SU-DHL-6 (cell line): Measurements from ENCODE around the gene ABCB9.
"Not testable (repeated sequence)": the region's sequence is repeated elsewhere in the genome, so short reads cannot be mapped to it uniquely, and the experiment has no call there.

Experiments
- H2AFZ ChIP-seq: fragments of 200-600 bp; sonication (generic); 2 replicates; pipeline ENCODE4 v1.6.1; 2014; ENCODE audit warnings: low read depth, mild to moderate bottlenecking, moderate library complexity, mixed read lengths, antibody characterized with exemption, low read length; ENCODE audit not compliant: severe bottlenecking
- H3F3A ChIP-seq: fragments of 200-600 bp; shearing (Covaris generic); 2 replicates; pipeline ENCODE4 v1.6.0; 2016; ENCODE audit warnings: antibody characterized with exemption, mild to moderate bottlenecking; ENCODE audit not compliant: insufficient read depth
- H3K27ac ChIP-seq: fragments of 200-600 bp; sonication (generic); 2 replicates; pipeline ENCODE4 v1.5.1; 2016; ENCODE audit warnings: low read depth, mild to moderate bottlenecking, low read length, moderate library complexity, mixed read lengths
- H3K27me3 ChIP-seq: fragments of 200-600 bp; sonication (generic), shearing (Covaris generic); 2 replicates; pipeline ENCODE4 v1.6.0; 2014; ENCODE audit warnings: mild to moderate bottlenecking, low read length
- H3K36me3 ChIP-seq: fragments of 200-600 bp; sonication (generic); 2 replicates; pipeline ENCODE4 v1.6.1; 2014; ENCODE audit warnings: mild to moderate bottlenecking, low read length, mixed read lengths
- H3K4me2 ChIP-seq: fragments of 300-600, 200-600 bp; shearing (Covaris generic), sonication (generic); 2 replicates; pipeline ENCODE4 v1.6.0; 2014; ENCODE audit warnings: low read length, low read depth, mild to moderate bottlenecking; ENCODE audit not compliant: poor library complexity, severe bottlenecking
- H3K4me3 ChIP-seq: fragments of 200-600 bp; sonication (generic); 2 replicates; pipeline ENCODE4 v1.5.1; 2014; ENCODE audit warnings: antibody characterized with exemption, low read length, mild to moderate bottlenecking, mixed read lengths; ENCODE audit not compliant: insufficient read depth, poor library complexity, severe bottlenecking
- H3K79me2 ChIP-seq: fragments of 200-600 bp; sonication (generic); 2 replicates; pipeline ENCODE4 v1.6.1; 2014; ENCODE audit warnings: mild to moderate bottlenecking, low read length, moderate library complexity; ENCODE audit not compliant: insufficient read depth
- H3K9ac ChIP-seq: fragments of 200-600 bp; sonication (generic); 2 replicates; pipeline ENCODE4 v1.7.0; 2014; ENCODE audit warnings: mild to moderate bottlenecking, low read length
- H3K9me2 ChIP-seq: fragments of 200-600 bp; sonication (generic); replicated peaks from 2 replicates; pipeline ENCODE4 v1.6.1; 2014; ENCODE audit warnings: low read length; ENCODE audit not compliant: insufficient read depth
- H3K9me3 ChIP-seq: fragments of 200-600 bp; sonication (generic); 2 replicates; pipeline ENCODE4 v1.6.1; 2014; ENCODE audit warnings: low read length, mixed read lengths; ENCODE audit not compliant: insufficient read depth
- H4K20me1 ChIP-seq: fragments of 200-600 bp; sonication (generic); 2 replicates; pipeline ENCODE4 v1.6.1; 2014; ENCODE audit warnings: low read depth, mild to moderate bottlenecking, antibody characterized with exemption, low read length, moderate library complexity, mixed read lengths
- CTCF ChIP-seq: fragments of 200-600 bp; sonication (generic); IDR thresholded peaks from one replicate; pipeline ENCODE4 v1.5.1; 2017; ENCODE audit warnings: antibody characterized with exemption, mild to moderate bottlenecking, low read length, moderate library complexity; ENCODE audit not compliant: insufficient read depth, poor library complexity, severe bottlenecking
- EZH2phosphoT487 ChIP-seq: fragments of 200-600 bp; sonication (generic), shearing (Covaris generic); conservative IDR thresholded peaks from 2 replicates; pipeline ENCODE4 v1.6.1; 2018; ENCODE audit warnings: mild to moderate bottlenecking, antibody characterized with exemption, low read length, moderate library complexity, mixed read lengths

ABCB9 gene

GRCh38 chr12:122944605-122945592 lies 21.4 kb downstream of the ABCB9 start:
- no peaks in the 10 kb centered on the region for H3K79me2 ChIP-seq
- H3K27ac ChIP-seq: no peak overlapping the region
- no peaks in the 10 kb centered on the region for H3K9me2 ChIP-seq
- H3K9me3 ChIP-seq: no peaks in the 10 kb centered on the region
- H2AFZ ChIP-seq: no peak overlapping the region
- no peak overlapping the region for H3K4me2 ChIP-seq
- no peaks in the 10 kb centered on the region for H4K20me1 ChIP-seq
- H3K9ac ChIP-seq: no peak overlapping the region
- TF ChIP-seq CTCF (no peak), EZH2phosphoT487 (no peak)
- no peaks in the 10 kb centered on the region for H3K36me3 ChIP-seq
- no peak overlapping the region for H3K4me3 ChIP-seq
- no peaks in the 10 kb centered on the region for H3F3A ChIP-seq
- no peaks in the 10 kb centered on the region for H3K27me3 ChIP-seq

GRCh38 chr12:122943196-122943595 lies 23.1 kb downstream of the ABCB9 start:
- Histone ChIP-seq H3K36me3 (no peaks in the 10 kb centered on the region), H2AFZ (no peak overlapping the region), H3F3A (no peaks in the 10 kb centered on the region), H3K4me2 (no peak overlapping the region), H3K9ac (no peak overlapping the region), H3K79me2 (no peaks in the 10 kb centered on the region), H3K27ac (no peak overlapping the region), H3K4me3 (no peak overlapping the region), H3K9me2 (no peaks in the 10 kb centered on the region), H4K20me1 (no peaks in the 10 kb centered on the region), H3K27me3 (no peaks in the 10 kb centered on the region), H3K9me3 (no peaks in the 10 kb centered on the region)
- TF ChIP-seq CTCF (no peak), EZH2phosphoT487 (no peak)

- Histone ChIP-seq H3K9me2 (no peaks in the 10 kb centered on the region), H2AFZ (no peak overlapping the region), H3K79me2 (no peaks in the 10 kb centered on the region), H3K27me3 (no peaks in the 10 kb centered on the region), H3K27ac (no peak overlapping the region), H3K36me3 (no peaks in the 10 kb centered on the region), H3K4me2 (no peak overlapping the region), H4K20me1 (no peaks in the 10 kb centered on the region), H3K9me3 (no peaks in the 10 kb centered on the region), H3K9ac (no peak overlapping the region), H3K4me3 (no peak overlapping the region), H3F3A (no peaks in the 10 kb centered on the region)
- no peak for TF ChIP-seq EZH2phosphoT487
- no peak for TF ChIP-seq CTCF
Measured at GRCh38 chr12:122942637-122943036, 23.6 kb downstream of the ABCB9 start.

- H3K27me3 ChIP-seq, H3K4me3 ChIP-seq, H3K4me2 ChIP-seq, H3K9ac ChIP-seq, H4K20me1 ChIP-seq, H2AFZ ChIP-seq, H3K79me2 ChIP-seq, H3K36me3 ChIP-seq, H3K9me2 ChIP-seq, H3F3A ChIP-seq, H3K27ac ChIP-seq, H3K9me3 ChIP-seq: not testable (repeated sequence)
Measured at GRCh38 chr12:122941351-122941750, 24.9 kb downstream of the ABCB9 start.
